CD14-positive monocyte (primary cell): ENCODE results near the gene MAMLD1. TPM values are rescaled to one million over a fixed set of nuclear protein-coding genes. Genes with fewer than 3 reads are reported as not detected.

Experiments
- DNase-seq, 3 donors: peaks; one replicate each; pipeline ENCODE4 v3.0.0-alpha.2; 2011 to 2022
- H2AFZ ChIP-seq: 2 replicates; pipeline ENCODE4 v1.6.0; 2012; ENCODE audit warnings: mild to moderate bottlenecking, low read depth, low read length, inconsistent platforms; ENCODE audit not compliant: insufficient read depth, poor library complexity, severe bottlenecking
- H3K27ac ChIP-seq, 2 donors: 1 replicate in 1 of 2; 2 replicates in 1 of 2; pipeline ENCODE4 v1.5.1; 2012 to 2013; ENCODE audit warnings: low read length in 2 of 2, control low read depth in 1 of 2, inconsistent platforms in 1 of 2, low read depth in 1 of 2, mild to moderate bottlenecking in 1 of 2
- H3K27me3 ChIP-seq, 2 donors: one replicate each; pipeline versions ENCODE4 v1.6.0 to v1.6.1; 2011 to 2013; ENCODE audit warnings: low read length in 2 of 2; ENCODE audit not compliant: control insufficient read depth in 2 of 2, insufficient read depth in 2 of 2
- H3K36me3 ChIP-seq, 2 donors: replicated peaks in 1 of 2; 1 replicate in 1 of 2; 2 replicates in 1 of 2; pipeline versions ENCODE4 v1.5.1 to v1.6.1; 2012 to 2013; ENCODE audit warnings: low read length in 2 of 2, control low read depth in 1 of 2, inconsistent platforms in 1 of 2, mild to moderate bottlenecking in 1 of 2; ENCODE audit not compliant: insufficient read depth in 2 of 2, control insufficient read depth in 1 of 2
- H3K4me1 ChIP-seq, 2 donors: 1 replicate in 1 of 2; 2 replicates in 1 of 2; pipeline versions ENCODE4 v1.5.1 to v1.6.1; 2012 to 2013; ENCODE audit warnings: low read length in 2 of 2, control low read depth in 1 of 2, inconsistent platforms in 1 of 2, mild to moderate bottlenecking in 1 of 2, moderate library complexity in 1 of 2; ENCODE audit not compliant: insufficient read depth in 2 of 2, control insufficient read depth in 1 of 2
- H3K4me2 ChIP-seq: replicated peaks from 2 replicates; pipeline ENCODE3; 2012; ENCODE audit warnings: low read length, moderate library complexity, mild to moderate bottlenecking; ENCODE audit not compliant: poor library complexity, severe bottlenecking; ENCODE audit errors: extremely low read depth
- H3K4me3 ChIP-seq, 3 experiments: fragments of 200-600 bp in 1 of 3; sonication (generic) in 1 of 3; replicated peaks in 1 of 3; 1 replicate in 2 of 3; 2 replicates in 1 of 3; pipeline ENCODE4 v1.5.1; 2011 to 2013; ENCODE audit warnings: low read length in 3 of 3, mild to moderate bottlenecking in 3 of 3, control low read depth in 2 of 3, low read depth in 2 of 3, inconsistent platforms in 1 of 3, moderate library complexity in 1 of 3
- H3K79me2 ChIP-seq: 2 replicates; pipeline ENCODE4 v1.6.0; 2012; ENCODE audit warnings: mild to moderate bottlenecking, control low read depth, inconsistent platforms, low read length, moderate library complexity; ENCODE audit not compliant: insufficient read depth
- H3K9ac ChIP-seq: 2 replicates; pipeline ENCODE4 v1.6.0; 2017; ENCODE audit warnings: low read length, mild to moderate bottlenecking; ENCODE audit not compliant: insufficient read depth, poor library complexity, severe bottlenecking
- H3K9me3 ChIP-seq, 2 donors: replicated peaks in 1 of 2; 1 replicate in 1 of 2; 2 replicates in 1 of 2; pipeline versions ENCODE4 v1.5.1 to v1.6.1; 2012 to 2013; ENCODE audit warnings: low read length in 2 of 2, control low read depth in 1 of 2; ENCODE audit not compliant: control insufficient read depth in 1 of 2, insufficient read depth in 1 of 2
- H4K20me1 ChIP-seq: 2 replicates; pipeline ENCODE4 v1.6.0; 2012; ENCODE audit warnings: mild to moderate bottlenecking, low read length, control low read depth, moderate library complexity; ENCODE audit not compliant: insufficient read depth
- H3K27ac Mint-ChIP-seq, 7 donors: one replicate each; pipeline ENCODE4 v1.8.0; 2020; ENCODE audit warnings: mild to moderate bottlenecking in 7 of 7, mixed read lengths in 7 of 7, moderate library complexity in 6 of 7, inconsistent platforms in 2 of 7
- H3K27me3 Mint-ChIP-seq, 3 donors: one replicate each; pipeline ENCODE4 v1.8.0; 2021 to 2022; ENCODE audit warnings: low read depth in 3 of 3, mild to moderate bottlenecking in 3 of 3, mixed read lengths in 3 of 3, moderate library complexity in 3 of 3, inconsistent platforms in 1 of 3
- H3K36me3 Mint-ChIP-seq, 2 donors: one replicate each; pipeline ENCODE4 v1.8.0; 2020; ENCODE audit warnings: mixed read lengths in 2 of 2, inconsistent platforms in 1 of 2, mild to moderate bottlenecking in 1 of 2
- H3K4me1 Mint-ChIP-seq: one replicate; pipeline ENCODE4 v1.8.0; 2020; ENCODE audit warnings: mild to moderate bottlenecking, mixed read lengths
- H3K4me3 Mint-ChIP-seq, 2 donors: one replicate each; pipeline ENCODE4 v1.8.0; 2020; ENCODE audit warnings: mild to moderate bottlenecking in 2 of 2, mixed read lengths in 2 of 2, moderate library complexity in 1 of 2
- H3K9me3 Mint-ChIP-seq, 7 donors: one replicate each; pipeline ENCODE4 v1.8.0; 2020 to 2022; ENCODE audit warnings: mixed read lengths in 7 of 7, mild to moderate bottlenecking in 6 of 7, moderate library complexity in 6 of 7, inconsistent platforms in 2 of 7
- WGBS: methylation state at CpG from one replicate; pipeline ENCODE4 v1.1.5; 2013; ENCODE audit warnings: missing lambda C conversion rate; ENCODE audit not compliant: insufficient coverage; 5-methylcytosine and 5-hydroxymethylcytosine counted together
- intact Hi-C, 2 donors: fragments of 100-400 bp; cut with micrococcal nuclease; formaldehyde crosslinking; loops; one replicate each; pipeline versions ENCODE4 v1.15.0 to v1.15.1; 2023
- polyA plus RNA-seq, 3 donors: library from polyadenylated mRNA; depleted of rRNA in 1 of 3; unstranded in 2 of 3; stranded (reverse) in 1 of 3; fragments of 300-500 nt in 2 of 3; fragments of >200 nt in 1 of 3; fragmentation: Illumina TruSeq in 2 of 3; gene quantifications; 1 replicate in 2 of 3; 2 replicates in 1 of 3; pipeline ENCODE4 v1.2.3, GENCODE V29; 2012 to 2021
- TF ChIP-seq, protein P1 (sequence below): fragments of 200-600 bp; IDR thresholded peaks from one replicate; pipeline ENCODE4 v1.8.0; 2022; ENCODE audit warnings: antibody characterized with exemption, mild to moderate bottlenecking

The MAMLD1 gene
- polyA plus RNA-seq, 3 donors = not detected

DNA sequence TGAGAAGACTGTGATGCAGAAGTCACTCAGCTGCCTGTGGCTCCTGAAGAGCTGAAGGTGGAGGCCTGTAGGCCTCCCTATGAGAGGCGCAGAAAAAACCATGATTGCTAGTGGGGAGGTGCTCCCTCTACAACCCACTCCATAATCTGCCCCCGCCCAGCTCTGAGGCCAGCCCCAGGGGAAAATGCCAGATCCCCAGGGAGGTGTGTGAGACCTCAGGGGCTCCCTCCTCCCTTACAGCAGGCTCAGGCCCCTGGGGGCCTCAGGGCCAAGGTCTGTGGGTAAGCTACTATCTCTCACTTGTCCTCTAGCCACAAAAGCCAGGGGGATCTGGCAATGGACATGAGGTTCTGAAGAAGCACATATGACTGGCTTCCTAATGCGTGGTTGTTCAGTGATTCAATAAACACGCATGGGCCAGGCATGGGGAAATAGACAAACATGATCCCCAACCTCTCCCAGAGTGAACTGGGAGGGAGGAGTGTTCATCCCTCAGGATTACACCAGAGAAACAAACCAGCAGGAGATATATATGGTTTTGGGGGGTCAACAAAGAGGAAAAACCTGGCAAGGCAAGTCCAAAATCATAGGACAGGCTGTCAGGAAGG is 154.3 kb downstream of the MAMLD1 start:
- H3K79me2 ChIP-seq = no peaks in the 10 kb centered on the region

DNA sequence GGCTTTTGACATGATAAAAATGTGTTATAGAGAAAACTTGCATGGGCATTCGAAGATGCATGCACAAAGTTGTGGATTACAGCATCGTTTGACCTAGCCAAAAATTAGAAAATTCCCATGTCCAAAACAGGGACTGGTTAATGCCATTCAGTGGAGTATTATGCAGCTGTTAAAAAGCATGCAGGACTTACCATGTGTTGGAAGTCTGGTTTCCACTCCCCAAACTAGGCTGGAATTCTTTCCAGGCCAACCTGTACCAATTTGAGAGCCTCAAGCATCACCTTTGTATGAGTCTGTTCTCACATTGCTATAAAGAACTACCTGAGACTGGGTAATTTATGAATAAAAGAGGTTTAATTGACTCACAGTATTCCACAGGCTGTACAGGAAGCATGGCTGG is 159.4 kb downstream of the MAMLD1 start:
- Histone ChIP-seq H3K36me3 (no peaks in the 10 kb centered on the region), H2AFZ (no peak overlapping the region), H3K27ac (no peak overlapping the region), H3K9me3 (no peaks in the 10 kb centered on the region), H3K4me1 (peaks cover 7 to 9% of the 10 kb centered on the region in 2 donors), H4K20me1 (no peaks in the 10 kb centered on the region), H3K4me3 (no peak overlapping the region), H3K4me2 (no peak overlapping the region), H3K27me3 (no peaks in the 10 kb centered on the region), H3K9ac (no peak overlapping the region), H3K79me2 (no peaks in the 10 kb centered on the region)
- Mint-ChIP-seq H3K4me3 (no peak overlapping the region), H3K36me3 (no peaks in the 10 kb centered on the region), H3K9me3 (peaks cover 0 to 1% (median 0%) of the 10 kb centered on the region in 7 donors), H3K4me1 (peaks cover 7% of the 10 kb centered on the region), H3K27ac (no peak overlapping the region), H3K27me3 (peaks cover 0 to 7% (median 0%) of the 10 kb centered on the region in 3 donors)
- TF ChIP-seq, protein P1, sequence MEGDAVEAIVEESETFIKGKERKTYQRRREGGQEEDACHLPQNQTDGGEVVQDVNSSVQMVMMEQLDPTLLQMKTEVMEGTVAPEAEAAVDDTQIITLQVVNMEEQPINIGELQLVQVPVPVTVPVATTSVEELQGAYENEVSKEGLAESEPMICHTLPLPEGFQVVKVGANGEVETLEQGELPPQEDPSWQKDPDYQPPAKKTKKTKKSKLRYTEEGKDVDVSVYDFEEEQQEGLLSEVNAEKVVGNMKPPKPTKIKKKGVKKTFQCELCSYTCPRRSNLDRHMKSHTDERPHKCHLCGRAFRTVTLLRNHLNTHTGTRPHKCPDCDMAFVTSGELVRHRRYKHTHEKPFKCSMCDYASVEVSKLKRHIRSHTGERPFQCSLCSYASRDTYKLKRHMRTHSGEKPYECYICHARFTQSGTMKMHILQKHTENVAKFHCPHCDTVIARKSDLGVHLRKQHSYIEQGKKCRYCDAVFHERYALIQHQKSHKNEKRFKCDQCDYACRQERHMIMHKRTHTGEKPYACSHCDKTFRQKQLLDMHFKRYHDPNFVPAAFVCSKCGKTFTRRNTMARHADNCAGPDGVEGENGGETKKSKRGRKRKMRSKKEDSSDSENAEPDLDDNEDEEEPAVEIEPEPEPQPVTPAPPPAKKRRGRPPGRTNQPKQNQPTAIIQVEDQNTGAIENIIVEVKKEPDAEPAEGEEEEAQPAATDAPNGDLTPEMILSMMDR = no peak
- no peak for DNase-seq
- WGBS = 60% methylated on average over 1 of the region's 2 CpGs
- intact Hi-C loops = no loop called here

More for the DNA sequence above, 154.3 kb downstream of the MAMLD1 start:
- Histone ChIP-seq H3K4me3 (no peak overlapping the region), H3K27ac (no peak overlapping the region), H2AFZ (no peak overlapping the region), H3K27me3 (no peaks in the 10 kb centered on the region), H3K36me3 (no peaks in the 10 kb centered on the region), H3K9me3 (no peaks in the 10 kb centered on the region), H4K20me1 (no peaks in the 10 kb centered on the region), H3K4me1 (no peaks in the 10 kb centered on the region), H3K4me2 (no peak overlapping the region), H3K9ac (no peak overlapping the region)
- Mint-ChIP-seq H3K27me3 (peaks cover 3 to 8% (median 4%) of the 10 kb centered on the region in 3 donors), H3K36me3 (no peaks in the 10 kb centered on the region), H3K4me1 (no peaks in the 10 kb centered on the region), H3K4me3 (no peak overlapping the region), H3K27ac (no peak overlapping the region), H3K9me3 (no peaks in the 10 kb centered on the region)
- DNase-seq = no peak
- intact Hi-C loops = no loop called here
- TF ChIP-seq, protein P1 = no peak
- no CpG with 5 or more reads among the region's 4 CpGs for WGBS
